Adrenal gland (tissue), 12 donors: ENCODE data around the gene LNPK. TPM values are rescaled to one million over a fixed set of nuclear protein-coding genes. Genes with fewer than 3 reads are reported as not detected.

Experiments
- DNase-seq, 7 donors: peaks; one replicate each; pipeline ENCODE4 v3.0.0-alpha.2; 2019 to 2020
- H3K27ac ChIP-seq, 5 donors: fragments of 200-600 bp; sonication (generic) in 4 of 5; 1 replicate in 3 of 5; 2 replicates in 2 of 5; pipeline versions ENCODE4 v1.5.1 to v1.8.0; 2016 to 2020; ENCODE audit warnings: mild to moderate bottlenecking in 1 of 5
- H3K27me3 ChIP-seq: fragments of 200-600 bp; 2 replicates; pipeline ENCODE4 v1.8.0; 2021
- H3K36me3 ChIP-seq, 2 donors: fragments of 200-600 bp; replicated peaks in 1 of 2; 1 replicate in 1 of 2; 2 replicates in 1 of 2; pipeline versions ENCODE4 v1.5.1 to v1.8.0; 2018 to 2022
- H3K4me1 ChIP-seq, 2 donors: fragments of 200-600 bp; replicated peaks in 1 of 2; 1 replicate in 1 of 2; 2 replicates in 1 of 2; pipeline versions ENCODE4 v1.5.1 to v1.8.0; 2018 to 2021
- H3K4me3 ChIP-seq, 4 donors: fragments of 200-600 bp; sonication (generic) in 3 of 4; one replicate each; pipeline ENCODE4 v1.5.1; 2016 to 2018
- H3K9me3 ChIP-seq, 3 donors: fragments of 200-600 bp; sonication (generic) in 1 of 3; replicated peaks in 1 of 3; 1 replicate in 2 of 3; 2 replicates in 1 of 3; pipeline versions ENCODE4 v1.5.1 to v1.8.0; 2016 to 2021
- CTCF ChIP-seq, 6 experiments: fragments of 450-650 bp in 4 of 6; fragments of 200-600 bp in 2 of 6; sonication (generic) in 1 of 6; IDR thresholded peaks; 1 replicate in 5 of 6; 2 replicates in 1 of 6; pipeline versions ENCODE4 v1.5.1 to v1.8.0; 2016 to 2021; ENCODE audit warnings: antibody characterized with exemption in 6 of 6, mild to moderate bottlenecking in 2 of 6, moderate library complexity in 1 of 6
- POLR2A ChIP-seq, 2 donors: fragments of 450-650 bp; IDR thresholded peaks; one replicate each; pipeline ENCODE4 v1.6.1; 2017; ENCODE audit warnings: antibody characterized with exemption in 2 of 2, mild to moderate bottlenecking in 2 of 2, moderate library complexity in 1 of 2
- WGBS, 4 donors: extraction: QIAGEN DNeasy Blood & Tissue Kit in 2 of 4; methylation state at CpG; one replicate each; pipeline versions ENCODE4 v1.1.5 to v1.1.7; 2013 to 2017; 5-methylcytosine and 5-hydroxymethylcytosine counted together
- intact Hi-C, 2 donors: fragments of 100-400 bp; cut with DNase I; formaldehyde crosslinking; loops; one replicate each; pipeline versions ENCODE4 v1.14.1 to v1.15.0; 2022 to 2023
- polyA plus RNA-seq, 3 donors: library from polyadenylated mRNA; stranded (reverse); fragments of 200-250 nt in 2 of 3; fragments of 350-450 nt in 1 of 3; fragmentation: Illumina TruSeq in 1 of 3; extraction: RNeasy Lipid Tissue Mini Kit (QIAGEN cat#74804) in 1 of 3; gene quantifications; one replicate each; pipeline ENCODE4 v1.2.3, GENCODE V29; 2013 to 2014
- total RNA-seq, 9 donors: library from RNA; depleted of rRNA in 4 of 9; stranded (reverse); fragments of >200 nt in 4 of 9; fragments of 120-200 nt in 1 of 9; fragmentation: NEBNext Ultra II Directional in 1 of 9; extraction: Animal tissue kit (Norgen Biotek cat#: 25700) in 1 of 9; gene quantifications; one replicate each; pipeline versions ENCODE4 v1.1.0 to v1.2.4, GENCODE V29; 2013 to 2023
- donor health status: healthy with polysubstance abuse.
- donor health status: Bipolar disorder and iron deficiency.
- donor health status: DM: yes; HTN: yes; CAD: no.
- donor health status: DM: no; HTN: no; CAD: no.
- donor health status: DM: no; HTN: no; CAD: no.
- donor health status: DM: yes; HTN: yes; CAD: no.

Gene LNPK
- total and polyA plus RNA-seq, 12 donors = 2.6 to 32.7 (median 19.3) TPM

DNA sequence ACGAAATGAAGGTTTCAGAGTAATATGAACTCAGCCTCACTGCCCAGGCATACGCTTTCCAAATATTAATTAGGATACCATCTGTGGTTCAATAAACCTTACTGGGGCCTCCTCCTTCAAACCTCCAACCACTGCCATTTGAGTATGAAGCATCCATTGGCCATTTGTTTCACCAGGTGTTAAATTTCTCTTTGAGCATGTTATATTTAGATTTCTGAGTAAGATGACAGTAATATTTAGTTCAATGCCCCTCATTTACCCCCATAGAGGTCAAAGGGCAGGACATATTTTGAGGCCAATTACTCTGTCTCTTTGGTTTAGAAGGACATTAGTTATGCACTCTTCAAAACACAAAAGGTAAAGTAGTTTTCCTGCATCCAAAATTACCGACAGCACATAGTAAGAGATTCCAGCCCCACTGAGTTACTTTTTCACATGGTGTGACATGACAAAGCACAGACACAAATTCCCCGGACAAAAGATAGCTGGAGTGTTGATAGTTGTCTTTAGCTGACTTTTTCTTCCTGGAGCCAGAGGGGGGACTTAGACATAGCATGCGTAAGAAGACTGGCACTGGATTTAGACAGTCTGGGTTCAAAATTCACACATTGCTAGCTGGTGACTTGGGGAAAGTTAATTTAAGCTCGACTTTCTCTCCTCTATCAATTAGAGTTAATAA lies 33.1 kb upstream of the LNPK start:
- DNase-seq = no peak
- H3K4me3 ChIP-seq = no peak overlapping the region
- no peaks in the 10 kb centered on the region for H3K36me3 ChIP-seq
- no peaks in the 10 kb centered on the region for H3K4me1 ChIP-seq
- 58 to 82% (median 77%) methylated on average over 6 of the region's 6 CpGs for WGBS, 4 donors
- H3K27me3 ChIP-seq = peaks cover 13% of the 10 kb centered on the region
- no peak for TF ChIP-seq CTCF (IDR thresholded peaks at IDR 0.05)
- no peak for TF ChIP-seq POLR2A (IDR thresholded peaks at IDR 0.05)
- intact Hi-C loops = no loop called here
- no peak overlapping the region for H3K27ac ChIP-seq
- H3K9me3 ChIP-seq = no peaks in the 10 kb centered on the region

DNA sequence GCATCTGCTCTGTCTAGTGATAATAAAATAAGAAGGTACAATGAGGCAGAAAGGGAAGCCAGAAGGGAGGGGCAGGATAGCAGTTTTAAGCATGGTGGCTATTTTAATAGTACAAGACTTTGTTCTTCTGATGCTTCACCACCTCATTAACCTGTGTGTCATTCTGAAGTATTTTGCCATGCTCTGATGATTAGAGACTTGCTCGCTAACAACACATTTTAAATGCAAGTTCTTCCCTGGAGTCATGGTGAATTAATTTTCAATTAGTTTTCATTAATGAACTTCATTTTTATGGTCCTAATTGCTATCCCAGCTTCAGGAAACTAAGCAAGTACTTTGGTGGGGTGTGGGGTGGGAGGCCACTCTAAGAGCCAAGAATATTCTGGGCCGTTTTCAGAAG lies 25.7 kb upstream of the LNPK start:
- WGBS, 4 donors = 61 to 72% (median 67%) methylated on average over 2 of the region's 2 CpGs
- Histone ChIP-seq H3K27me3 (peaks cover 7% of the 10 kb centered on the region), H3K4me1 (no peaks in the 10 kb centered on the region), H3K4me3 (no peak overlapping the region), H3K27ac (no peak overlapping the region), H3K9me3 (peaks cover 0 to 2% (median 0%) of the 10 kb centered on the region in 3 donors), H3K36me3 (no peaks in the 10 kb centered on the region)
- intact Hi-C loops = no loop called here
- TF ChIP-seq CTCF (IDR thresholded peaks at IDR 0.05) (no peak), POLR2A (IDR thresholded peaks at IDR 0.05) (no peak)
- DNase-seq = no peak

DNA sequence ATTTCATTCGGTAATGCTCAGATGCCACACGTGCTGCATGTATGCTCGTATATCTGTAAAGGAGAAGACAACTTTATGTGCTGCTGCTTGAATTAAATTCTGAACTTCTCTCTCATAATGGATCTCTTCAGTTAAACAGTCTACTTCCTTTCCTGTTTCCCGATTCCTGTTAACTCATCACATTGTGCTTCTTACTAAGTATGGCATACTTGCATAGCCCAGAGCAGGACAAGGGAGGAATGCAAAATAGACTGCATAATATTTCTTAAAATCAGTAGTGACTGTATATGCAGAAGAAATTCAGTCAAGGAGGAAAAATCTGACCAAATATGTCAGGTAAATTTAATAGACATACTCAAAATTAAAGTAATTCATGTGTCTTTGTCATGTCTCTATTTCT lies 23.9 kb upstream of the LNPK start:
- Histone ChIP-seq H3K4me3 (no peak overlapping the region), H3K27ac (no peak overlapping the region), H3K4me1 (no peaks in the 10 kb centered on the region), H3K36me3 (no peaks in the 10 kb centered on the region), H3K27me3 (peaks cover 11% of the 10 kb centered on the region), H3K9me3 (peaks cover 0 to 2% (median 0%) of the 10 kb centered on the region in 3 donors)
- no peak for TF ChIP-seq POLR2A (IDR thresholded peaks at IDR 0.05)
- TF ChIP-seq CTCF (IDR thresholded peaks at IDR 0.05) = no peak
- intact Hi-C loops = no loop called here
- DNase-seq = no peak
- 82 to 85% (median 85%) methylated on average over 4 of the region's 4 CpGs for WGBS, 4 donors

DNA sequence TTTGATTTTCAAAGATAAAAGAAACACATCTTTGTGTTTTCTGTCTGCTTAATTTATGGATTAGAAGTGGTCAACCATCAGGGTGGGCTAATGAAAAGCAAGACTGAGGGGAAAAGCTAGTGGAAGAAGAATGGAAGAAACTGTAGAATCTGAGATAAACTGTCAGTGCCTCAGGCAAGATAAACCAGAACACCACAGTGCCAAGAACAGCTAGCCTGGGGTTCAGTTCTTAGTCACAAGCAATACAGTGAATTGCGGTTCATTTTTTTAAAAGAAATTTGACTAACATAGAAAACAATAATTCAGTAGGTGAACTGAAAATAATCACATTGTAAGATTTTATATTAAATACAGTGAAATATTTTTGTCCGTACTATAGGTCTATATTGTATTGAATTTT lies 22.0 kb upstream of the LNPK start:
- Histone ChIP-seq H3K4me3 (no peak overlapping the region), H3K4me1 (no peaks in the 10 kb centered on the region), H3K27me3 (peaks cover 7% of the 10 kb centered on the region), H3K27ac (no peak overlapping the region), H3K36me3 (no peaks in the 10 kb centered on the region), H3K9me3 (peaks cover 0 to 2% (median 0%) of the 10 kb centered on the region in 3 donors)
- WGBS, 4 donors = 77 to 86% (median 84%) methylated on average over 2 of the region's 2 CpGs
- no peak for TF ChIP-seq POLR2A (IDR thresholded peaks at IDR 0.05)
- TF ChIP-seq CTCF (IDR thresholded peaks at IDR 0.05) = no peak
- intact Hi-C loops = no loop called here
- DNase-seq = no peak
